ENCODE results near the gene HSF2. TPM values are rescaled to one million over a fixed set of nuclear protein-coding genes. Genes with fewer than 3 reads are reported as not detected.

Gene HSF2
- total RNA-seq, 3 donors from 2014 or later: 5.4 to 11.8 (median 6.1) TPM

- TF ChIP-seq CTCF (IDR thresholded peaks at IDR 0.05): no peak
- intact Hi-C loops (cut with DNase I, micrococcal nuclease): no loop called here
- Histone ChIP-seq H3K36me3 (ENCODE audit: low read depth) (no peaks in the 10 kb centered on the region), H3K9me3 (no peaks in the 10 kb centered on the region), H3K4me3 (no peak overlapping the region), H3K4me1 (ENCODE audit: low read depth) (no peaks in the 10 kb centered on the region)
- DNase-seq: no peak
- no peak for ATAC-seq
Measured at GRCh38 chr6:122423734-122424133, 24.3 kb downstream of the HSF2 start.

DNA sequence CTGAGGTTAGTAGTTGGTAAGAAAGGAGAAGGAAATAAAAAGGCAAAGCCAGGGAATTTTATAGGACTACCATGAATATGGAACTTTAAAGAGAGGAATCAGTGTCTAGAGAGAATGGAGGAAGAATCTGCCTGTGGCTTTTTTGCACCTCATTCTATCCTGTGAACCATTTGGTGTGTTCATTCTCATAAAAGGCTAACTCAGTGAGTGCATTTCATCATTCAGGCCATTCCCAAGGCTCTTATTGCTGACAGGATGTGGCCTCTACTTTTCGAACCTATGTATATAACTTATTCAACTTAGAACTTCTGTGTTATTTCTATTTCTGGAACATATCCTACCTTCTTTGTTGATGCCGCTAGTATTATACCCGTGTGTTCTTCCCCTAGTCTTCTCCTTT is 27.1 kb downstream of the HSF2 start:
- no peaks in the 10 kb centered on the region for H3K36me3 ChIP-seq (ENCODE audit: low read depth)
- H3K9me3 ChIP-seq: no peaks in the 10 kb centered on the region
- H3K4me1 ChIP-seq (ENCODE audit: low read depth): no peaks in the 10 kb centered on the region
- no peak overlapping the region for H3K4me3 ChIP-seq
- intact Hi-C loops (cut with DNase I, micrococcal nuclease): no loop called here
- ATAC-seq (no peak), DNase-seq (no peak)
- TF ChIP-seq CTCF (IDR thresholded peaks at IDR 0.05): no peak

- no peak overlapping the region for H3K4me3 ChIP-seq
- H3K4me1 ChIP-seq (ENCODE audit: low read depth): no peaks in the 10 kb centered on the region
- intact Hi-C loops (cut with DNase I, micrococcal nuclease): no loop called here
- no peaks in the 10 kb centered on the region for H3K9me3 ChIP-seq
- no peak for TF ChIP-seq CTCF (IDR thresholded peaks at IDR 0.05)
- DNase-seq: no peak
- H3K36me3 ChIP-seq (ENCODE audit: low read depth): no peaks in the 10 kb centered on the region
- ATAC-seq: no peak
Measured at GRCh38 chr6:122428781-122429180, 29.3 kb downstream of the HSF2 start.

DNA sequence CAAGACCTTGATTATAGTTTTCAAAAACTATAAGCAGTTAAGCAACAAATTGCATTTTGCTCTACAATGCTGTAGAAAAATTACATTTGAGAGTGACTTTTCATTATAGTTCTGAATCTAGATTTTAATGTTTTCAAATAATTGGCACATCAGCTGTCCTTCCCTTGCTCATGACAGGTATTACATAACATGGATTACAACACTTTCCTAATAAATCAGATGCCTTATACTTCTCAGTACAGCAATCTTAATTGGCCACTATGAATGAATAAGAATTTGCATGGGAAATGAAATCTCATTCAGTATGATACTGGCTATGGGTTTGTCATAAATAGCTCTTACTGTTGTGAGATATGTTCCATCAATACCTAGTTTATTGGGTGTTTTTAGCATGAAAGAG is 29.9 kb downstream of the HSF2 start:
- intact Hi-C loops (cut with DNase I, micrococcal nuclease): no loop called here
- DNase-seq (no peak), ATAC-seq (no peak)
- Histone ChIP-seq H3K36me3 (ENCODE audit: low read depth) (no peaks in the 10 kb centered on the region), H3K4me1 (ENCODE audit: low read depth) (no peaks in the 10 kb centered on the region), H3K4me3 (no peak overlapping the region), H3K9me3 (no peaks in the 10 kb centered on the region)
- TF ChIP-seq CTCF (IDR thresholded peaks at IDR 0.05): no peak

DNA sequence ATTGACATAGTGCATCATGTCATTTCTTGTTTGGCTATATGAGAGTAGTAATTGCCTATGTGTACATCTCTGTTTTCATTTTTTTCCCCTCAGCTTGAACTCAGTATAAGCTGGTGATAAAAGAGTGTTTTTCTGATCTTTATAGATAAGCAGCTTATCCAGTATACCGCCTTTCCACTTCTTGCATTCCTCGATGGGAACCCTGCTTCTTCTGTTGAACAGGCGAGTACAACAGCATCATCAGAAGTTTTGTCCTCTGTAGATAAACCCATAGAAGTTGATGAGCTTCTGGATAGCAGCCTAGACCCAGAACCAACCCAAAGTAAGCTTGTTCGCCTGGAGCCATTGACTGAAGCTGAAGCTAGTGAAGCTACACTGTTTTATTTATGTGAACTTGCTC is 32.3 kb downstream of the HSF2 start:
- Histone ChIP-seq H3K36me3 (ENCODE audit: low read depth) (no peaks in the 10 kb centered on the region), H3K4me1 (ENCODE audit: low read depth) (no peaks in the 10 kb centered on the region), H3K9me3 (no peaks in the 10 kb centered on the region), H3K4me3 (no peak overlapping the region)
- TF ChIP-seq CTCF (IDR thresholded peaks at IDR 0.05): no peak
- DNase-seq (no peak), ATAC-seq (no peak)
- intact Hi-C loops (cut with DNase I, micrococcal nuclease): no loop called here

- no peak for ATAC-seq
- no peak for DNase-seq
- no peak for TF ChIP-seq CTCF (IDR thresholded peaks at IDR 0.05)
- Histone ChIP-seq H3K36me3 (ENCODE audit: low read depth) (no peaks in the 10 kb centered on the region), H3K4me1 (ENCODE audit: low read depth) (no peaks in the 10 kb centered on the region), H3K4me3 (no peak overlapping the region), H3K9me3 (no peaks in the 10 kb centered on the region)
- intact Hi-C loops (cut with DNase I, micrococcal nuclease): no loop called here
Measured at GRCh38 chr6:122432816-122433215, 33.4 kb downstream of the HSF2 start.
